K562 (cell line): ENCODE data around the gene TGFBR1. TPM values are rescaled to one million over a fixed set of nuclear protein-coding genes. Genes with fewer than 3 reads are reported as not detected.

Experiments
- ATAC-seq: fragments of 200-7000 bp; cut with Tn5 transposase; 3 replicates; pipeline ENCODE4 v1.9.1; 2020; ENCODE audit warnings: moderate library complexity
- BruUV-seq: library from RNA; stranded (reverse); fragments of 400-500 nt; replicated peaks from 2 replicates; lab custom pipeline; 2021; lab: Mats Ljungman, UMichigan
- CTCF ChIA-PET: fragments of 300-600 bp; formaldehyde crosslinking; extraction: SDS; loops from one replicate; lab custom pipeline; 2021; ENCODE audit warnings: low intra/inter-chr PET ratio; lab: Yijun Ruan, JAX
- POLR2A ChIA-PET: fragments of 300-600, 350-650 bp; sonication (Branson Sonifier 250); formaldehyde crosslinking; extraction: SDS; loops from one replicate; lab custom pipeline; 2021; ENCODE audit warnings: antibody characterized with exemption, inconsistent platforms; lab: Yijun Ruan, JAX
- DNase-seq, 4 experiments: peaks; one replicate each; pipeline versions ENCODE4 v3.0.0 to v3.0.0-alpha.2; 2011 to 2018; ENCODE audit warnings: low spot score in 3 of 4, mixed read lengths in 3 of 4; ENCODE audit errors: extremely low read depth in 1 of 4
- FAIRE-seq: peaks from 2 replicates; lab custom pipeline; 2011; peaks lifted over from hg19 to GRCh38; lab: Jason Lieb, UNC
- H2AFZ ChIP-seq: 2 replicates; pipeline ENCODE4 v1.6.0; 2011; ENCODE audit warnings: low read depth, low read length, control low read depth, inconsistent platforms
- H3K27ac ChIP-seq: fragments of 200-600 bp; 3 replicates; pipeline ENCODE4 v1.8.0; 2011; ENCODE audit warnings: low read depth, mild to moderate bottlenecking, control low read depth, inconsistent platforms, low read length, moderate library complexity, mixed read lengths; ENCODE audit errors: extremely low read depth
- H3K27me3 ChIP-seq, 2 experiments: fragments of 300-600 bp in 1 of 2; 2 replicates in 1 of 2; 3 replicates in 1 of 2; pipeline versions ENCODE4 v1.6.0 to v1.8.0; 2011; ENCODE audit warnings: inconsistent platforms in 2 of 2, low read length in 2 of 2, mild to moderate bottlenecking in 1 of 2, mixed read lengths in 1 of 2, moderate library complexity in 1 of 2; ENCODE audit not compliant: control insufficient read depth in 2 of 2, insufficient read depth in 2 of 2
- H3K36me3 ChIP-seq: fragments of 300-600 bp; 3 replicates; pipeline ENCODE4 v1.8.0; 2011; ENCODE audit warnings: mild to moderate bottlenecking, low read length, inconsistent platforms; ENCODE audit not compliant: control insufficient read depth, insufficient read depth
- H3K4me1 ChIP-seq, 2 experiments: fragments of 200-600 bp in 1 of 2; replicated peaks in 1 of 2; 2 replicates in 1 of 2; 3 replicates in 1 of 2; pipeline versions ENCODE4 v1.5.1 to v1.8.0; 2011; ENCODE audit warnings: inconsistent platforms in 2 of 2, low read length in 2 of 2, mild to moderate bottlenecking in 1 of 2, mixed read lengths in 1 of 2, moderate library complexity in 1 of 2; ENCODE audit not compliant: control insufficient read depth in 2 of 2, insufficient read depth in 2 of 2
- H3K4me2 ChIP-seq: 2 replicates; pipeline ENCODE4 v1.6.1; 2011; ENCODE audit warnings: low read length, control low read depth, inconsistent platforms, mixed read lengths; ENCODE audit not compliant: insufficient read depth
- H3K4me3 ChIP-seq: fragments of 200-600 bp; sonication (generic), shearing (Covaris generic); 2 replicates; pipeline ENCODE4 v1.5.1; 2016; ENCODE audit warnings: control low read depth, inconsistent platforms
- H3K79me2 ChIP-seq: fragments of 200-600 bp; 3 replicates; pipeline ENCODE4 v1.8.0; 2011; ENCODE audit warnings: low read length, inconsistent platforms; ENCODE audit not compliant: control insufficient read depth, insufficient read depth
- H3K9ac ChIP-seq, 2 experiments: 2 replicates each; pipeline versions ENCODE4 v1.6.0 to v1.6.1; 2011; ENCODE audit warnings: low read depth in 2 of 2, low read length in 2 of 2, control low read depth in 1 of 2, inconsistent platforms in 1 of 2, mild to moderate bottlenecking in 1 of 2, mixed read lengths in 1 of 2; ENCODE audit not compliant: insufficient read depth in 1 of 2
- H3K9me1 ChIP-seq: one replicate; pipeline ENCODE4 v1.6.0; 2011; ENCODE audit warnings: inconsistent platforms, mild to moderate bottlenecking, low read length, moderate library complexity; ENCODE audit not compliant: control insufficient read depth, insufficient read depth
- H3K9me3 ChIP-seq: replicated peaks from 2 replicates; pipeline ENCODE4 v1.5.1; 2011; ENCODE audit warnings: low read depth, low read length, inconsistent platforms; ENCODE audit not compliant: control insufficient read depth, insufficient read depth
- H4K20me1 ChIP-seq: replicated peaks from 2 replicates; pipeline ENCODE4 v1.6.1; 2011; ENCODE audit warnings: low read length, inconsistent platforms, mixed read lengths; ENCODE audit not compliant: control insufficient read depth, insufficient read depth
- CEBPB ChIP-seq: fragments of 450-650 bp; IDR thresholded peaks from 2 replicates; pipeline ENCODE4 v1.6.1; 2016; ENCODE audit warnings: missing genetic modification characterization, missing compliant biosample characterization
- EHMT2 ChIP-seq: fragments of 450-650 bp; IDR thresholded peaks from 2 replicates; pipeline ENCODE4 v1.6.1; 2018; ENCODE audit warnings: antibody characterized with exemption
- RAD21 ChIP-seq, 2 experiments: fragments of 250-450 bp in 1 of 2; fragments of 450-650 bp in 1 of 2; sonication (Bioruptor Pico) in 1 of 2; formaldehyde crosslinking in 1 of 2; IDR thresholded peaks in 1 of 2; conservative IDR thresholded peaks in 1 of 2; 2 replicates each; pipeline versions ENCODE4 v1.4.0 to v1.8.0; 2020 to 2022; ENCODE audit warnings: mild to moderate bottlenecking in 2 of 2, moderate library complexity in 1 of 2
- TSHZ1 ChIP-seq: fragments of 250-450 bp; sonication (Bioruptor Pico); IDR thresholded peaks from 2 replicates; pipeline ENCODE4 v1.4.0; 2020; ENCODE audit warnings: mild to moderate bottlenecking, moderate library complexity
- ZFPM2 ChIP-seq: fragments of 250-450 bp; sonication (Bioruptor Pico); IDR thresholded peaks from 2 replicates; pipeline ENCODE4 v1.5.1; 2022; ENCODE audit warnings: mild to moderate bottlenecking
- ZNF316 ChIP-seq: fragments of 450-650 bp; IDR thresholded peaks from 2 replicates; pipeline ENCODE4 v1.6.1; 2016
- WGBS: fragments of 100-300 bp; shearing (Covaris generic); methylation state at CpG from one replicate; pipeline ENCODE4 v1.1.6; 2016; ENCODE audit warnings: low coverage, mixed read lengths; ENCODE audit not compliant: insufficient coverage; ENCODE audit errors: missing lambda C conversion rate; 5-methylcytosine and 5-hydroxymethylcytosine counted together
- in situ Hi-C: fragments of 300-500 bp; cut with MboI; formaldehyde crosslinking; loops from 4 replicates; pipeline ENCODE4 v1.15.0; 2018; ENCODE audit warnings: inconsistent platforms, mixed read lengths
- intact Hi-C: fragments of 100-400 bp; cut with micrococcal nuclease; formaldehyde crosslinking; loops from 2 replicates; pipeline ENCODE4 v1.14.2; 2022
- polyA plus RNA-seq, 8 experiments: library from polyadenylated mRNA; depleted of rRNA in 4 of 8; stranded (reverse) in 5 of 8; unstranded in 3 of 8; fragments of >200 nt; fragmentation: Nextera tagmentation in 2 of 8; fragmentation: Illumina TruSeq in 1 of 8; extraction: Ambion mirVana in 2 of 8; extraction: Trizol in 1 of 8; gene quantifications; 2 replicates each; pipeline versions ENCODE4 v1.2.1 to v1.2.3, GENCODE V29; 2011 to 2014; ENCODE audit warnings: inconsistent platforms in 1 of 8, missing spikeins in 1 of 8
- total RNA-seq, 7 experiments: library from RNA; depleted of rRNA in 6 of 7; stranded (reverse); fragments of >200 nt in 6 of 7; fragmentation: Illumina TruSeq in 2 of 7; extraction: Trizol in 2 of 7; gene quantifications; 2 replicates each; pipeline versions ENCODE4 v1.2.1 to v1.2.3, GENCODE V29; 2011 to 2021; ENCODE audit warnings: low replicate concordance in 1 of 7
- TF ChIP-seq, protein P1 (sequence below): fragments of 450-650 bp; IDR thresholded peaks from 2 replicates; pipeline ENCODE4 v1.6.1; 2016; ENCODE audit warnings: low read depth

Gene TGFBR1
- total and polyA plus RNA-seq, 9 of the 15 experiments (the other 6 are each of a cell fraction or from before 2014, with no cell fraction given): 15.5 to 62.4 (median 42.7) TPM

- FAIRE-seq (peak; percentile 96), ATAC-seq (peak; percentile 78), DNase-seq (peak; percentile 44 to 96 (median 64))
- Histone ChIP-seq H3K9me1 (no peaks in the 10 kb centered on the region), H4K20me1 (no peaks in the 10 kb centered on the region), H3K27ac (peak overlapping the region; percentile 96), H3K36me3 (no peaks in the 10 kb centered on the region), H3K79me2 (peaks cover 10% of the 10 kb centered on the region; the same call in 2 of the 3 replicates), H3K4me1 (peaks cover 29 to 60% of the 10 kb centered on the region in 2 experiments), H3K9ac (peak overlapping the region; percentile 56 to 95; a peak in 3 of 4 replicates), H3K4me3 (peak overlapping the region; percentile 44), H3K4me2 (peak overlapping the region; percentile 94), H3K27me3 (no peaks in the 10 kb centered on the region), H2AFZ (peak overlapping the region; percentile 69), H3K9me3 (no peaks in the 10 kb centered on the region)
- WGBS: under 1% methylated on average over 8 of the region's 8 CpGs
- CTCF ChIA-PET: no interaction called here
- POLR2A ChIA-PET: interaction anchor here (0.6 to 3.2 kb wide), 30 partner anchors 8 to 819 kb away, joined by 3 to 53 read pairs (median 4); partner anchors contain the start of genes ALG2, TBC1D2 and TGFBR1
- TSS peak; percentile 98 for BruUV-seq
- intact Hi-C loops: loop anchor here (2.0 kb wide), 1 partner anchor 63 kb away; no protein-coding TSS in a partner anchor
- in situ Hi-C loops: no loop called here
- peak; percentile 24; the same call in 1 of the 2 replicates for TF ChIP-seq ZFPM2 (CRISPR knock-in tag)
- TF ChIP-seq CEBPB (tag): no peak
- TF ChIP-seq, protein P1, sequence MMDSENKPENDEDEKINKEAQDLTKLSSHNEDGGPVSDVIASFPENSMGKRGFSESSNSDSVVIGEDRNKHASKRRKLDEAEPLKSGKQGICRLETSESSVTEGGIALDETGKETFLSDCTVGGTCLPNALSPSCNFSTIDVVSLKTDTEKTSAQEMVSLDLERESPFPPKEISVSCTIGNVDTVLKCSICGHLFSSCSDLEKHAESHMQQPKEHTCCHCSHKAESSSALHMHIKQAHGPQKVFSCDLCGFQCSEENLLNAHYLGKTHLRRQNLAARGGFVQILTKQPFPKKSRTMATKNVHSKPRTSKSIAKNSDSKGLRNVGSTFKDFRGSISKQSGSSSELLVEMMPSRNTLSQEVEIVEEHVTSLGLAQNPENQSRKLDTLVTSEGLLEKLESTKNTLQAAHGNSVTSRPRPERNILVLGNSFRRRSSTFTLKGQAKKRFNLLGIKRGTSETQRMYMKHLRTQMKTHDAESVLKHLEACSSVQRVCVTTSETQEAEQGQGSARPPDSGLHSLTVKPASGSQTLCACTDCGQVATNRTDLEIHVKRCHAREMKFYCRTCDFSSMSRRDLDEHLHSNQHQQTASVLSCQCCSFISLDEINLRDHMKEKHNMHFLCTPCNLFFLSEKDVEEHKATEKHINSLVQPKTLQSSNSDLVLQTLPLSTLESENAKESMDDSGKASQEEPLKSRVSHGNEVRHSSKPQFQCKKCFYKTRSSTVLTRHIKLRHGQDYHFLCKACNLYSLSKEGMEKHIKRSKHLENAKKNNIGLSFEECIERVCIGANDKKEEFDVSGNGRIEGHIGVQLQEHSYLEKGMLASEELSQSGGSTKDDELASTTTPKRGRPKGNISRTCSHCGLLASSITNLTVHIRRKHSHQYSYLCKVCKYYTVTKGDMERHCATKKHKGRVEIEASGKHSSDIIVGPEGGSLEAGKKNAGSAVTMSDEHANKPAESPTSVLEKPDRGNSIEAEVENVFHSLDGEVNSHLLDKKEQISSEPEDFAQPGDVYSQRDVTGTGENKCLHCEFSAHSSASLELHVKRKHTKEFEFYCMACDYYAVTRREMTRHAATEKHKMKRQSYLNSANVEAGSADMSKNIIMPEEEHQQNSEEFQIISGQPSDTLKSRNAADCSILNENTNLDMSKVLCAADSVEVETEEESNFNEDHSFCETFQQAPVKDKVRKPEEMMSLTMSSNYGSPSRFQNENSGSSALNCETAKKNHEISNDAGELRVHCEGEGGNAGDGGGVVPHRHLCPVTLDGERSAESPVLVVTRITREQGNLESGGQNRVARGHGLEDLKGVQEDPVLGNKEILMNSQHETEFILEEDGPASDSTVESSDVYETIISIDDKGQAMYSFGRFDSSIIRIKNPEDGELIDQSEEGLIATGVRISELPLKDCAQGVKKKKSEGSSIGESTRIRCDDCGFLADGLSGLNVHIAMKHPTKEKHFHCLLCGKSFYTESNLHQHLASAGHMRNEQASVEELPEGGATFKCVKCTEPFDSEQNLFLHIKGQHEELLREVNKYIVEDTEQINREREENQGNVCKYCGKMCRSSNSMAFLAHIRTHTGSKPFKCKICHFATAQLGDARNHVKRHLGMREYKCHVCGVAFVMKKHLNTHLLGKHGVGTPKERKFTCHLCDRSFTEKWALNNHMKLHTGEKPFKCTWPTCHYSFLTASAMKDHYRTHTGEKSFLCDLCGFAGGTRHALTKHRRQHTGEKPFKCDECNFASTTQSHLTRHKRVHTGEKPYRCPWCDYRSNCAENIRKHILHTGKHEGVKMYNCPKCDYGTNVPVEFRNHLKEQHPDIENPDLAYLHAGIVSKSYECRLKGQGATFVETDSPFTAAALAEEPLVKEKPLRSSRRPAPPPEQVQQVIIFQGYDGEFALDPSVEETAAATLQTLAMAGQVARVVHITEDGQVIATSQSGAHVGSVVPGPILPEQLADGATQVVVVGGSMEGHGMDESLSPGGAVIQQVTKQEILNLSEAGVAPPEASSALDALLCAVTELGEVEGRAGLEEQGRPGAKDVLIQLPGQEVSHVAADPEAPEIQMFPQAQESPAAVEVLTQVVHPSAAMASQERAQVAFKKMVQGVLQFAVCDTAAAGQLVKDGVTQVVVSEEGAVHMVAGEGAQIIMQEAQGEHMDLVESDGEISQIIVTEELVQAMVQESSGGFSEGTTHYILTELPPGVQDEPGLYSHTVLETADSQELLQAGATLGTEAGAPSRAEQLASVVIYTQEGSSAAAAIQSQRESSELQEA: no peak
- no peak for TF ChIP-seq ZNF316
- no peak; a peak in 1 of 4 replicates for TF ChIP-seq RAD21 (CRISPR knock-in tag; conservative IDR thresholded peaks at IDR 0.05 in 1 of 2, IDR thresholded peaks at IDR 0.05 in 1 of 2)
- peak; percentile 73; the same call in 1 of the 2 replicates for TF ChIP-seq TSHZ1 (CRISPR knock-in tag)
- peak; percentile 92 for TF ChIP-seq EHMT2
Observed at GRCh38 chr9:99073985-99074901, 30.7 kb upstream of the TGFBR1 start.
